ENCODE data around the gene POLL.
"Not testable (repeated sequence)": the region's sequence is repeated elsewhere in the genome, so short reads cannot be mapped to it uniquely, and the experiment has no call there.

The POLL gene

DNA sequence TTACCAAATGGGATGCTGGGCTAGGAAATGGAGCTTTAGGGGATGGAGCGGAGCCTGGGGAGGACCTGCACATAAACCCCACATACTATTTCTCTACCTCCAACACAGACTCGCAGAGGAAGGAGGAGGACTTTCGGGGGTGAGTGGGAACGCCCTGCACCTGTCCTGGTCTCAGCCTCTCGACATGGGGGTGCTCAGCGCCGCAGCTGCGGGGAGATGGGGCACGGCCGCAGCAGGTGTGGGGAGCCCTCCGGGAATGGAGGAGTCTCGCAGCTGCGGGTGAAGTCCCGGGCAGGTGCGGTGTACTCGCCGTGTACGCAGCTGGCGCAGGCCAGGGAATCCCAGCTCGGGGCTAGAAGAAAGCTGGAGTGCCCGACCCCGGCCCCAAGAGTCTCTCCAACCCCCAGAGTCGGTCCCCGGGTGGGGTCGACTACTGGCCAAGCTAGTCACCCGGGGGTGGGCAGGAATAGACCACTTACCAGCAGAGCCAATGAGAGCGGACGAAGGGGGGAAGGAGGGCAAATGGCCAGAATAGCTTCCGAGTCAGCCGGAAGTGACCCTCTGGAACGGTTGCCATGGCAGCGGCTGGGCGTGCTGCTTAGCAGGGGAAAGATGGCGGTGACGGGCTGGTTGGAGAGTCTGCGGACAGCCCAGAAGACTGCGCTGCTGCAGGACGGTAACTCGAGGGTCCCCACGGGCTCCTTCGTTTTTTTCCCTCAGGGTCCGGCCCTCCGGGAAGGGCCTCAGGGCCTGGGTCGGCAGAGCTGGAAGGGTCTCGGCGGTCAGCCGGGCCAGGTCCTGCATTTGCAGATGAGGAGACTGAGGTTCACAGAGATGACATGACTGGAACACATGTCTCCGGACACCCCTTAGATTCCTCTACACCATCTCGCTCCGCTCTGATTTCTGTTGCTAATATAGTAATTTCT is at the start of gene POLL, which contains the start of gene DPCD:
POLL (minus strand) TSS at position 533 of the 929 bp plus-strand sequence. CDS start 897 bp downstream, outside the sequence.
DPCD (plus strand) TSS at position 597 of the 929 bp plus-strand sequence; CDS start at position 613, 16 bp downstream.
- DNase-seq, result peak; percentile 97

DNA sequence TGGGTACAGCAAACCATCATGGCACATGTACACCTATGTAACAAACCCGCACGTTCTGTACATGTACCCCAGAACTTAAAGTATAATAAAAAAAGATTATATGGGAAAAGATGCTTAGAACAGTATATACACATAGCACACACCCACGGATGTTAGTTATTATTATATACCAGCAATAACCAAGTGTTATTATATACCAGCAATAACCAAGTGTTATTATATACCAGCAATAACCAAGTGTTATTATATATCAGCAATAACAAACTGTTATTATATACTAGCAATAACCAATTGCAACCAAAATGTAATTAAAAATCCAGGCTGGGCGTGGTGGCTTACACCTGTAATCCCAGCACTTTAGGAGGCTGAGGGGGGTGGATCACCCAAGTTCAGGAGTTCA is 45.5 kb upstream of the POLL start:
- DNase-seq, result not testable (repeated sequence)

DNA sequence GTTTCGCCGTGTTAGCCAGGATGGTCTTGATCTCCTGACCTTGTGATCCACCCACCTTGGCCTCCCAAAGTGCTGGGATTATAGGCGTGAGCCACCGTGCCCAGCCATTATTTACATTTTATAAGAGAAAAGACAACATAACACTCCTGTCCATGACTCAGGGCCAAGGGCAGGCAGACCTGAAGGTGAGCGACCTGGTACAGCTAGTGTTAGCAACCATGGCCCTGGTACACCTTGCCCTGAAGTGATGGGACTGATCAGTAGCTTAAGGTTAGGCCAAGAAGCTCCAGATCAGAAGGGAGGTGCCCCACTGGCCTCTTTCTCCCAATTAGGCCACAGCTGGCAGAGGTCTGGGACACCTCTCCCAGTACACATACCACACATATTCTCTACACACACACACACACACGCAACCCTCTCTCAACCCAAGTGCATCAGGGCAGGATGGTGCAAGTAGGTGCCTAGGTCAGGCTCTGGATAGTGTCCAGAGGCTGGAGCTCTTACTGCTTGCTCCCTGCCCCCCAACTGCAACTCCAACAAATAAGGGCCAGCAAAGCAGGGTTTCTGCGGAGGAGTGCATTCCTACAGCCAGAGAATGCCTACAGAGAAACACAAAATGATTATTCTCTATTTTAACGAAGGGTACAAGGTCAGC is 43.9 kb upstream of the POLL start:
- no peak for DNase-seq

DNA sequence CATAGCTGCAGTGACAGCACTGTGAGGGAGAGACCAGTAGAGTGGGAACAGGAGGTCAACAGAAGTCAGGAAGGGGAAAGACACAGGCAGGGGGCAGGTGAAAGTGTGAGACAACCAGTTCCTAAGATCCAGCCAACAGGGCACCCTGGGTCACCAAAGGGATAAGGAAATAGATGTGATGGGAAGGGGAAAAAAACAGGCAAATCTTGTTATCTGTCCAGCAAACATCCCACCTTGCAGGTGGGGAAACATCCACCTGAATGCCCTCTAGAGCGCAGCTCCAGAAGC is 42.5 kb upstream of the POLL start:
- no peak for DNase-seq

DNA sequence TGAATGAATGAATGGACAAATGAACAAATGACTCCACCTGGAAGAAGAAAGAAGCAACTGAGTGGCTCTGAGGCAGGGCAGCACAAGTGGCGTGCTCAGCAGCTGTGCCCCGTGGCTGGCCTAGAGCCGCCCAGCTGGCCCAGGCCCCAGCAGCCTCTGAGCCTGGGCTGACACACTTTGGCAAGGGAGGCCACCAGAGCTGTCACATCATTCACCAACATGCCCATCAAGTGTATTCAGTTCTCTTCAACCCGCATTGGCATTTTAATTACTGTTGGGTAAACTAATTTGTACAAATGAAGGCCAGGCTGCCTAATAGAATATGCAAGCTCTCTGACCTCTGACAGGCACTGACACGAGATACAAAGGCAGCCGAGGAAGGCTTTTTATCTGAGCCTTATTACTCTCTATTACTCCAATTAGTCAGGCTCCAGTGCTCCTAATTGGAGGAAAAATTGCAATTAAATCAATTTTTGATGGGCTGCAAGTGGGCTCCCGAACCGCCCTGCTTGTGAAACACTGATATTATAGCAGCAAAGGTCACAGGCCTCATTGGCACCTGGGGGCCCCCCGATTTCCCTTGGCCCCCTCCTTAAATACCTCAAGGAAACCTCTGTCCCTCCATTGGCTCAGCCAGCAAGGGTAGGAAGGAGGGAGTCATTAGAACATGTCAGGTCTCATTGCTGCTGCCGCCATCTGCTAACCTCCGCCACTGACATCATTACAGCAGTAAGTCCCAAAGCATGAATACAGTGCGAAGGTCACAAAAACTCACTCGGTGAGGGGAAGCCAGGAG is 42.0 kb upstream of the POLL start:
- peak; percentile 33 for DNase-seq

DNA sequence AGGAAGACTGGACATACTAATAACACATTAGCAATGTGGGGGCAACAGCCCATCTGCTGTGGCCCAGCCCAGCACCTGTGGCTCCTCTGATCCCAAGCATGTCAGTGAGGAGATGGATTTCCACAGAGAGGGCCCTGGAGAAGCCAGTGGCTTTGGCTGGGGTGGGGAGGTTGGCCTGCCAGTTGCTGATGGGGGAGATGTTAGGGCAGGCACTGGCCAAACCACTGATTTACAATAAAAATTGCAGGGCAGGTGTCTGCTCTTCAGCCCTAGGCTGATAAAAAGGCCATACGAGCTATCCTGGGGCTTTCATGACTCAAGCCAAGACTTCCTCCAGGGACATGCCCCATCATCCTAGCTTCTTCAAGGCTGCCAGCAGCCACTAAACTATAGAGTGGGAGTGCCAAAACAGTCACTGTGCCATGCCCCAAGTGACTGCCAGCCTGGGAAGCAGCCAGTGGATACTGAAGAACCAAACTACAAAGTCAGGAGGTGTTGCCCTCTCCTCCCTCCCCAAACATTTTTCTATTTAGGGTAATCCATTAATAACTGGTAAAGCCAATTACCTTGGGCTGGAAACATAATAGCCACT is 37.9 kb upstream of the POLL start:
- DNase-seq, result peak; percentile 87

DNA sequence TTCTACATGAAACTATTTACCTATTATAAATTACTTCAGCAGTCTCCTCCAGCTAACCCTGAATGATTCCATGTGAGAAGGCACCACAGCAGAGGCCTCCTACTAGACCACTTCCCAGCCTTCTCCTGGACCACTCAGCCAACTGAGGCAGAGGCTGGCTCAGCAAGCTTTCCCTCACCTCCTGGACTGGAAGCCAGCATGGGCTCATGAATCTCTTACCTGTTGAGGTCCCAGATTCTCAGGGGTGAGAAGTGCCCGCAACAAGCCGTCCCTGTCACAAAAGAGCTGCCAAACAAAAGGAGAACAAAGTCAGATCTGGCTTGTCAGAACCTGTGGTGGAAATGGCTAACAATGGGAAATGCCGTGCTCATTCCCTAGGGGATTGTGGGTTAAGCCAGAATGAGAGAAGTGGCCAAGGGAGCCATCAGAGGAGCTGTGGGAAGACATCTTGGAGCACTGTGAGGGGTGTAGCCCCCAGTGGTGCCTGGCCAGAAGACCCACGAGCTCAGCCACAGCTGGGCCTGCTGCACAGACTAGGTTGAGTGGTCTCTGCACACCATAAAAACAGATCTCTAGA is 36.6 kb upstream of the POLL start:
- peak; percentile 20 for DNase-seq

DNA sequence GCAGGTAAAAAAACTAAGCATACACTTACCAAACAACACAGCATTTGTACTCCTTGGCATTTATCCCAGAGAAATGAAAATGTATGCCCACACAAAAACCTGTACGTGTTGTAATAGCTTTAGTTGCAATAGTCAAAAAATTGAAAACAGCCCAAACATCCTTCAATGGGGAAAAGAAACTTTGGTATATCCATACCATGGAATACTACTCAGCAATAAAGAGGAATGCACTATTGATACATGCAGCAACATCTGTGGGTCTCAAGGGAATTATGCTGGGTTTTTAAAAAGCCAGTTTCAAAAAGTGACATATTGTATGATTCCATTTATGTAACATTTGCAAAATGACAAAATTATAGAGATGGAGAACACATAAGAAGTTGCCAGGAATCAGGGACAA is 35.5 kb upstream of the POLL start:
- DNase-seq, result no peak

DNA sequence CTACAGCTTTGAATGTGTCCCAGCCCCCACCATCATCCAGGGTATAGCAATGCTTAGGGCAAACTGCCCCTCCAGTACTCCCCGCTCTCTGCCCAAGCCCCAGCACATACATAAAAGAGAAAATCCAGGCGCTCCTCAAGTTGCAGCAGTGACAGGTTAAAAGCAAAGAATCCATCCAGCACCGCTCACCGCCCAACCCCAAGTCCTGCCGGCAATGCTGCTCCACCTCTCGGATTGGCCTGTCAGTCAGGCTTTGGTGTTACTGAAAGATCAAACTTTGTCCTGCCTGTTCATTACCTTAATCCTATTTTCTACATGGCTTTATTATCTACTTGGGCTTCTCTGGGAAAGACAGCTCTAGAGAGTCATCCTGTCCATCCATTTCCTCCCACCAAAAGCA is 31.9 kb upstream of the POLL start:
- peak; percentile 92 for DNase-seq

DNA sequence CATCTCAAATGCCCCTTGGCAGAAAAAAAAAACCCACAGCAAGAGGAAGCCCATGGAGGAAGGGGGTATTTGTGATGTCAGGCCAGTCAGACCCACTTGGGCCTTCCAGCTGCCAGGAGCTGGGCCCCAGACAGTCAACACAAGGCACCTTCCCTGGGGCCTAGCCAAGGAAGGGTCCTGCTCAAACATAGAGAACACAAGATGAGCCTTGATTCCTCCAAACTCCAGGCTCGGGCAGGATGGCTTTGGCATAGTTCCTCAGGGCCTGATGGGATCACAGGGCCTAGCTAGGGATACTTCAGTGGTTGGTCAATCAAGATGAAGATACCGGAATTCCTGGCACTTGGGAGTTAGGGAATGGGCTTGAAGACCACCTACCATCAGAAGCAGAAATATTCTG is 30.8 kb upstream of the POLL start:
- DNase-seq, result no peak

DNA sequence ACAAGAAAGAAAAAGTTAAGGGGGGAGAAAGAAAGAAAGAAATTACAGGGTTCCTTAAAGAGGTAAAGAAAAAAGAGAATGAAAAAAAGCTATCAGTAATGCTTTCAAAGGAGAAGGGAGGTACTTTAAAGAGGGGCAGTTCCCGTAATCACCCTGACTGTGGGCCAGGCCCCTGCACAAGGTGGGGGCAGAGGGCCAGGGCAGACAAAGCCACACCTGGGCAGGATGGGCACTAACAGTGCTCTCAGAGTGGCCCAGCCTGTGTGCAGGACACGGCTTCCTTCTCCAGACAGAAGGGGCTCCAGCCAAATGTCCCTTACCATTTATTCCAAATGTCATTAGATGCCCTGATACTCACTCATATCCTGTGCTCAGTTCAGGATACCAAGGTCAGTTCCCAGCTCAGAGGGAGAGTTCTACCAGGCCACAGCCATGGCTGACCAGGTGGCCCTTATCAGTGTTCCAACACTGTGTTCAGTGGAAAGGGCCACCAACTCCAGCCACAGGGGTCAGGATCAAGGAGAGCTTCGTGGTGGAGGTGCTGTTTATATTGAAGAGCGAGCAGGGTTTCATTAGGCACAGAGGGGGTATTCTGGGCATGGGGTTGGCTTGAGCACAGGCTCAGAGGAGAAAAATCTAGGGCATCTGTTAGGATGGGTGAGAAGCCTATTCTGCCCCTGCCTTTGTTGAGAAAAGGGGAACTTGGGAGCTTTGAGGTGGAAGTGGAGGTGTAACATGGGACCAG is 29.9 kb upstream of the POLL start:
- DNase-seq, result no peak

DNA sequence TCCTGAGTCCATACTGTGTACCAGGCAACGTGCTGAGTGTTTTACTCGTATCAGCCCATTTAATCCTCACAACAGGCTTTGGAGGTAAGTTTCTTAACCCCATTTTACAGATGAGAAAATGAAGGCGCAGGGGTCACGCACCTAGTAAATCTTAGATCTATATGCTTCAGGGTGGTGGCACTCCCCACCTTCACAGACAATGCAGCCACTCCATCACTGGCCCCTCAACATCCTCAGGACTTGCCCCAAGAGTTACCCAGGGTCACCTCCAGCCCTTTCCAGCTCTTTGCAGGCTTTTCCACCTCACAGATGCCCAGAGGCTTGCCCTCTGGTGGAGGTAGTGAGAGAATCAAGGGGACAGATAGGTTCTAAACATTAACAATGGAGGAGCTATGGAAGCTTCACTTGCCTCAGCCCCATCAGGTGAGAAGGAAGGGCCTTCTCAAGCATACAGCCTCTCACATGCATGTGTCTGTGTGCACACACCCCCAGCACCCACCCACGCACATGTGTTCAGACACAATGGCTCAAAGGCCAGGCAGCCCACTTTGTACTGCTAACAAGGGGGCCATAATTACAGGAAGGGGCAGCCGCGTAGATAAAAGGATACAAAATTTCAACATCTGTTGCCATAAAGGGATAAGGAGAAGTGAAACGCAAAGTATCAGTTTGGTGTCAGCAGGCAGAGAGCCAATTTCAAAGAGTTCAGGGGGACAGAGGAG is 29.2 kb upstream of the POLL start:
- peak; percentile 65 for DNase-seq

DNA sequence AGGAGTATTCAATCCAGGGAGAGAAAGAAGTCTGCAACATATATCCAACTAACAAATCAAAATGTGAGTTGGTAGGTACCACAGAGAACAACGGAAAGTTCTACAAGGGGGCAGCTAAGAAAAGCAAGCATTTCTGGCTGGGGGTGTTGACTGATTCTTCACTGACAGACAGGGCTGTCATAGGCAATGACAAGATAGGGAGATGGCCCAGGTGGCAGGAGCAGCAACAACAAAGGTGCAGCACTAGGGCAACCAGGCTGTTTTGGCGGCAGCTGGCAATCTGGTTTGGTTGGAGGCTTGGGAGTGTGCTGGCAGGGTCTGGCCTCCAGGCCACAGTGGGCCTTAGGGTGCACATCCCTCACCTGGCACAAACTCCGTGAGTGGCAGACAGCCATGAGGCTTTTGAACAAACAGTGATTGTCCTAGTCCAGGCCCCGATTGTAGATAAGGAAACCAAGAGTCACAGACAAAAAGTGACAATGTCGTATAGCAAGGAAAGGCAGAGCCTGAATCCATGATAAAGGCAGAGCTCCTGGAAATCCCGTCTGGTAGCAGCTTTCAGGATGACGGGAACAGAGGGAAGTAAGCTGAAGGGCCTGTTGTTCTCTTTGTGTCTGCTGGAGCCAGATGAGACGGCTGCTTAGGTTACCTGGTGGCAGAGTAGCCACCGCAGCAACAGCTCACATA is 28.5 kb upstream of the POLL start:
- peak; percentile 42 for DNase-seq

DNA sequence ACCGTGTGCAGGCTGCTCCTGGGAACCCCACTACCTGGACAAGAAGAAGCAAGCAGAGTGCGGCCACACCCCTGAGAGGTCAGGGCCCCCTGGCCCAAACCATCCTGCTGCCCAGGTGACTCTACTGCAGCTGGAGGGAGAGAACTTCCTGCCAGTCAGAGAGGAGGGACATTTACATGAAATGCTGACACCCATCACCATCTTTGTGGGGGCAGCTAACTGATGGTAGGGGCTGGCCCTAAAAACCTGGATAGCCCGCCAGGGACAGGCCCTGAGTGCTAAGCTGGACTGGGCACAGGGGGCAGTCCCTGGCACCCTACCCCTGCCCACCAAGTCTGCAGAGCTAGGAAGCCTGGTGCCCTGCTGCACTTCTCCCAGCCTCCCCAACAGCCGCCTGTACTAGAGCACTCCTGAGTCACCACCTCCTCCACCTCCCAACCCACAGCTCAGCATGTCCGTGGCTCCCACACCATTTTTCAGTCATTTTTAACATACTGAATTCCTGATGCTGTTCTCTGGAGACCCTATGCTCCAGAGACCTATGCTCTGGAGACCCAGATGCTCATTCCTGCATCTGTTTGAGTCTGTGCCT is 27.6 kb upstream of the POLL start:
- DNase-seq, result no peak

DNA sequence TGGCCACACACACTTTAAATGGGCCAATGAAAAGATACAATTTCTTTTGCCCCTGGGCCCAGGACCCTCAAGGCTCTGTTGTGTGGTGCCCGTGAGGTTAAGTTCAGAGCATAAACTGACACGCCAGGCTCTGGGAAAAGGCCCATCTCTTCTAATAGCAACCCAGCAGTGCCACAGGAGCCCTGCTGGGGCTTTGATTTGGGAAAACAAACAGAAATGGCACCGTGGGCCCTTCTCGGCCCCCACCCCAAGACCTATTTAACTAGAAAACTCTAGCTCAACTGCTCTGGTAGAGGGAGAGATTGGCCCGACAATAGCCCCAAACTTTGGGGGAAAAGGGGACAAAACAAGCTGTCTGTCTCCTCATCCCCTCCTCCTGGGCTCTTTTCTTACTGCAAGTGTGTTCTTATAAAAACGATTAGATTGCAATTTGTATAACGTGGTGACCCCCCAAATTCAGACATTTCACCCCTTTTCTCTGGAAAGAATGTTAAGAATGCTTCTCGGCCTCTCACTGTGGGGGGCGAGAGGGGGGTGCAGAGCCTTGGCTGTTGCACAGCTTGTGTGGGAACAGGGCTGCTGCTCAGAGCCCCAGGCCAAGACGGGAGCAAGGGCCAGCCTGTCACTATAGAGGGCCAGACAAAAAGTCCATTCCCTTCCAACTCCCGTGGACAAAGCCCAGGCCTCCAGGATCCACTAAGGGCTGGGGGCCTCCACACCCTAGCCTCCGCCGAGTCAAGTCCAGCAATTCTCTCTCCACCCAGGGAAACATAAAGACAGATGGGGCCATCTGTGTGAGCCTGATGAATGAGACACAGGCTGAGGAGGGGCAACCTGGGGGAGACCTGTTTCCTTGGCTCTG is 26.8 kb upstream of the POLL start:
- peak; percentile 76 for DNase-seq

DNA sequence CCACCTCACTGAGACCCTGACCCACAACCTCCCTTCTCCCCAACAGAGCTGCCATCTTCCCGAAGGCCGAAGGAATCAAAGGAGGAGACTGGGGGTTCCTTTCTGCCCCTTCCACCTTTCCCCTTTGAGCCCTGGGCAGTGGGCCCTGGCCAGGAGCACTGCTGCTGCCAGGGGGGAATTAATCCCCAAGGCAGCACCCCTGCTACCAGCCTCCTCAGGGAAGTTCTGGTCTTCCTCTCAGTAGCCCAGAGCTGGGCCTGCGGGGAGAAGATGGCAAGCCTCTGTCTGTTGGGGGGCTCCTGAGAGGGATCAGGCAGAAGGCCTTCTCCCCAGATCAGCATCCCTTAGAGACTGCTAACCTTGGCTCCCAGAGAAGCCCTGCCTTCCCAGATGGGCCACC is 25.6 kb upstream of the POLL start:
- no peak for DNase-seq

DNA sequence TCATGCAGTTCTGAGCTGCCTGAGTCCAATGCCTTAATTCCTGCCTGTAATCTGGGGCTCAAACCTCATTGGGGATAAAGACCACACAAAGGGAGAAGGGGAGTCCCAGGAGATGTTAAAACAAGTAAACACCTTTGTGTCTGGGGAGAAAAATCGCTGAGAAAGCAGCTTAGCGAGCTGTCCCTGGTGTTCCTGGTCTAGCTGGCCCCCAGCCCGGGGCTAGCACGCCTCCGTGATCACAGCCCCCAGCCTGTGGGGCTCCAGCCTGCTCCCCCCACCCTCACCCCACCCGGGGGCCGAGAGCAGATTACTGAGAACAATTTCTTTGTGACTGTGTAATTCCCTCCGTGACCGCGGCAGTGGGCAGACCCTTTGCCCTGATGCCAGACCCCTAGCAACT is 24.8 kb upstream of the POLL start:
- DNase-seq, result peak; percentile 63

DNA sequence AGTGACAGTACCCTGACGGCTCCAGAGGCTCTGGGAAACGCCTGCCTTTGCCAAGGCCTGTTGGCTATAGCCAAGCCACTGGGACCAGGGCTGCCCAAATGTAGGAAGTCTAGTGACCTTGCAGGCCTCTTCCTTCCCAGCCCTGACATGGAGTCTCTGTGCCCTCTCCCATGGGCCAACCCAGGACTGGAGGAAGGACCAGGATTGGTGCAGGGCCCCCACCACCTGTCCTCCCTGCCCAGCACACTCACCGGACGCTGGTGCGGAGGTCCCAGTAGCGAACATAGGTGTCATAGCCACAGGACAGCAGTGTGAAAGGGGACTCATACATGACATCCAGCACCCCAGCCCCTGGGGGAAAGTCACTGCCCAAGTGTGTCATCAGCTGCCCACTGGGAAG is 24.0 kb upstream of the POLL start:
- DNase-seq, result no peak

Measured in NCI-H82 (cell line).